Calu3 (cell line): Measurements from ENCODE around the gene SMIM7. TPM values are rescaled to one million over a fixed set of nuclear protein-coding genes. Genes with fewer than 3 reads are reported as not detected.

Source experiments
- BruUV-seq: library from RNA; stranded (reverse); fragments of 400-500 nt; replicated peaks from 2 replicates; lab custom pipeline; 2021; lab: Mats Ljungman, UMichigan
- CTCF ChIA-PET: fragments of 300-600 bp; sonication (Branson Sonifier 250); formaldehyde crosslinking; loops from one replicate; lab custom pipeline; 2022; ENCODE audit warnings: antibody characterized with exemption; lab: Charles Lee
- DNase-seq: peaks from one replicate; pipeline ENCODE4 v3.0.0; 2022
- H3K27ac Mint-ChIP-seq: one replicate; pipeline ENCODE4 v1.8.0; 2022; ENCODE audit warnings: mixed read lengths; ENCODE audit not compliant: unreplicated experiment
- H3K27me3 Mint-ChIP-seq: one replicate; pipeline ENCODE4 v1.8.0; 2022; ENCODE audit warnings: mixed read lengths; ENCODE audit not compliant: unreplicated experiment
- H3K36me3 Mint-ChIP-seq: one replicate; pipeline ENCODE4 v1.8.0; 2022; ENCODE audit warnings: mild to moderate bottlenecking, moderate library complexity, mixed read lengths; ENCODE audit not compliant: insufficient read depth, unreplicated experiment
- H3K4me1 Mint-ChIP-seq: one replicate; pipeline ENCODE4 v1.8.0; 2022; ENCODE audit warnings: mild to moderate bottlenecking, low read depth, mixed read lengths; ENCODE audit not compliant: unreplicated experiment
- H3K4me3 Mint-ChIP-seq: one replicate; pipeline ENCODE4 v1.8.0; 2022; ENCODE audit warnings: mild to moderate bottlenecking, low read depth, moderate library complexity, mixed read lengths; ENCODE audit not compliant: unreplicated experiment
- H3K9me3 Mint-ChIP-seq: one replicate; pipeline ENCODE4 v1.8.0; 2022; ENCODE audit warnings: low read depth, mixed read lengths; ENCODE audit not compliant: unreplicated experiment
- CTCF ChIP-seq: fragments of 200-600 bp; IDR thresholded peaks from one replicate; pipeline ENCODE4 v1.8.0; 2022; ENCODE audit warnings: antibody characterized with exemption; ENCODE audit not compliant: unreplicated experiment
- intact Hi-C: fragments of 100-400 bp; cut with micrococcal nuclease; formaldehyde crosslinking; loops from one replicate; pipeline ENCODE4 v1.10.0; 2022; ENCODE audit not compliant: unreplicated experiment
- total RNA-seq: library from RNA; stranded (reverse); gene quantifications from 2 replicates; pipeline ENCODE4 v1.2.3, GENCODE V29; 2022

Gene SMIM7
- total RNA-seq, 1 experiment from 2014 or later = 40.9 TPM

- intact Hi-C loops = no loop called here
- no peaks in the 10 kb centered on the region for H3K9me3 Mint-ChIP-seq
- no peak overlapping the region for H3K27ac Mint-ChIP-seq
- BruUV-seq = no TSS peak
- no peak for TF ChIP-seq CTCF
- no peaks in the 10 kb centered on the region for H3K27me3 Mint-ChIP-seq
- no peak for DNase-seq
- H3K4me1 Mint-ChIP-seq = peaks cover 8% of the 10 kb centered on the region
- H3K36me3 Mint-ChIP-seq = peaks cover 4% of the 10 kb centered on the region
- CTCF ChIA-PET = no interaction called here
- H3K4me3 Mint-ChIP-seq = no peak overlapping the region
Measured at GRCh38 chr19:16603090-16603489, 56.9 kb downstream of the SMIM7 start.

DNA sequence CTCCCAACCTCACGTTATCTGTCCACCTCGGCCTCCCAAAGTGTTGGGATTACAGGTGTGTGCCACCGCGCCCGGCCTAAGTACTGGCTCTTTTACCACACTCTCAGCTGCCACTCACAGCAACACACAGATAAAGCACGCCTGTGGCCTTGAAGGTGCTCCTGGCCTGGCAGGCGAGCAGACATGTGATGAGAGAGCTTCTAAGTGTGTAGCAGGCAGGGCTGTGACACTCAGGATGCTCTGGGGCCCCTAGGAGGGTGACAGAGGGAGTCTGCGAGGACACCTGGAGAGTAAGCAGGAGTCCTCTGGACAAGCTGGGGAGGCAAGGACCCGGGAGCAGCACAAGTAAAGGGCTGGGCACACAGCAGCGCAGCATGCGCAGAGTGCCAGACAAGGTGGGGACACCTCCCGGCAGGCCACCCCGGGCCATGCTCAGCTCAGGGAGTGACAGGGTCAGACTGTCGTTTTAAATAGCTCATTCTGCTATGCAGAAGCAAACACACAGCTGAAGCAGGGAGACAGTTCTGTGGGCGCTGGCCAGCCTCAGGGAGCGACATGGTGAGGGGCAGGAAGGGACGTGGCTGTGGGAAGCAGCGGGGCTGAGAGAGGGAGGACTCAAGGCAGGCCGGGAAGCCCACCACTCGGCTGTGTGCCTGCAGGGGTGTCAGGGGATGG, 58.4 kb downstream of the SMIM7 start:
- no TSS peak for BruUV-seq
- no peak overlapping the region for H3K27ac Mint-ChIP-seq
- DNase-seq = no peak
- H3K4me1 Mint-ChIP-seq = peaks cover 8% of the 10 kb centered on the region
- H3K36me3 Mint-ChIP-seq = peaks cover 4% of the 10 kb centered on the region
- TF ChIP-seq CTCF = no peak
- CTCF ChIA-PET = no interaction called here
- intact Hi-C loops = no loop called here
- no peaks in the 10 kb centered on the region for H3K9me3 Mint-ChIP-seq
- H3K4me3 Mint-ChIP-seq = no peak overlapping the region
- H3K27me3 Mint-ChIP-seq = no peaks in the 10 kb centered on the region

DNA sequence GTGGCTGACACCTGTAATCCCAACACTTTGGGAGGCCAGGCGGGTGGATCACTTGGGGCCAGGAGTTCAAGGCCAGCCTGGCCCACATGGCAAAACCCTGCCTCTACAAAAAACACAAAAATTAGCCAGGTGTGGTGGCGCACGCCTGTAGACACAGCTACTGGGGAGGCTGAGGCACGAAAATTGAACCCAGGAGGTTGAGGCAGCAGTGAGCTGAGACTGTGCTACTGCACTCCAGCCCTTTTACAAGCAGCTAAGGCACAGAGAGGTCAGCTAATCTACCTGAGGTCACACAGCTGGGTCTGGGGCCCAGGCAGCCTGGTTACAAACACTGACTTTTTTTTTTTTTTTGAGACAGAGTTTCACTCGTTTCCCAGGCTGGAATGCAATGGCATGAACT, 59.1 kb downstream of the SMIM7 start:
- no TSS peak for BruUV-seq
- H3K36me3 Mint-ChIP-seq = peaks cover 4% of the 10 kb centered on the region
- no peak overlapping the region for H3K4me3 Mint-ChIP-seq
- H3K27me3 Mint-ChIP-seq = no peaks in the 10 kb centered on the region
- no peaks in the 10 kb centered on the region for H3K9me3 Mint-ChIP-seq
- no peak for TF ChIP-seq CTCF
- CTCF ChIA-PET = no interaction called here
- no peak for DNase-seq
- peaks cover 8% of the 10 kb centered on the region for H3K4me1 Mint-ChIP-seq
- no peak overlapping the region for H3K27ac Mint-ChIP-seq
- intact Hi-C loops = no loop called here

DNA sequence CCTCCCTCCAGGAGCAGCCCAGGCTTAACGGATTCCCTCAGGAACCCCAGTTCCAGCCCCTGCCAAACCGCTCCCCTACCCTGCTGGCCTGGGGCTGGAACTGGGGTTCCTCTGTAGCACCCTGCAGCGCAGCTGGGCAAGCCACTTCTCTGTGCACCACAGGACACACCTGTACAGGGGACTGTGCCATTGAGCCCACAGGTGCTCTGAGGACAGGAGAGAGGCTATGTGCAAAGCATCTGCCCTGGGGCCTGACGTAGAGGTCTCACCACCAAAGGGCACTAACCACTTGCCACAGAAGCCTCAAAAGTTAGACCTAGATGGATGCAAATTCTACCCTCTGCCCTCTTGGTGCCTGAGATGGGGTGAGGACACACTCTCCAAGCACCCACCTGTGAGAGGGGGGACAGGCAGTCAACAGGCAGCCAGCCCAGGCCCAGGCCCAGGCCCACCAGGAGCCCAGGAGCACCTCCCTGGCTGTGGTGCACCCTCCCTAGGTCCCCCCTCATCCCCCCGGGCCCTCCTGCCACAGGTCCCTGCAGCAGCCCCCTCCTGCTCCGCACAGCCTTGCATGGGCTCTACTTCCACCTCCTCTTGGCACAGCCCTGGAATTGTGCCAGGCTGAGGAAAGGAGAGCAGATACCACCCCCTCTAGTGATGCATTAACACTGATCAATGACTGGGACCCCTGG, 60.1 kb downstream of the SMIM7 start:
- H3K27me3 Mint-ChIP-seq = no peaks in the 10 kb centered on the region
- H3K9me3 Mint-ChIP-seq = no peaks in the 10 kb centered on the region
- peaks cover 4% of the 10 kb centered on the region for H3K36me3 Mint-ChIP-seq
- no peaks in the 10 kb centered on the region for H3K4me1 Mint-ChIP-seq
- CTCF ChIA-PET = no interaction called here
- no peak for DNase-seq
- intact Hi-C loops = no loop called here
- no TSS peak for BruUV-seq
- no peak for TF ChIP-seq CTCF
- H3K4me3 Mint-ChIP-seq = no peak overlapping the region
- H3K27ac Mint-ChIP-seq = no peak overlapping the region
